IPS-11a (cell line): ENCODE results near the gene LPP.

Experiments
- H3K4me3 ChIP-seq: one replicate; pipeline ENCODE4 v1.5.1; 2013; ENCODE audit warnings: low read depth, low read length, control low read depth

LPP gene

DNA sequence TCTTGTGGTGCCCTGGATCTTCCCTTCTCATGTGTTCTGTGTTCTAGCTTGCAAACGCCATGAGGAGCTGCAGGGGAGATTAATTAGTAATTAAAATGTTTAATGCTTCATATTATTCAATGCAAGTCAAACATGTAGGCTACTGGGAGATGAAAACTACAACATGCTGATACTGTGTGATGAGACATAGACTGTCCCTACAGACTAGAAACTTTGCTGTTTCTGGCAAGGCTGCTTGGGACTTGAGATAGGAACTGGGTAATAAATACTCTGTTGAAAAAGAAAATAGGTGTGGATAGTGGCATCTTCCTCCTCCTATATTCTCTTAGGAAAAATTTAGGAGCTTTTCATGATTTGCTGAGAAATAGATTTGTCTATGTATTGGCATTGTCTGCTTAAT lies 379.2 kb downstream of the LPP start:
- no peak overlapping the region for H3K4me3 ChIP-seq

DNA sequence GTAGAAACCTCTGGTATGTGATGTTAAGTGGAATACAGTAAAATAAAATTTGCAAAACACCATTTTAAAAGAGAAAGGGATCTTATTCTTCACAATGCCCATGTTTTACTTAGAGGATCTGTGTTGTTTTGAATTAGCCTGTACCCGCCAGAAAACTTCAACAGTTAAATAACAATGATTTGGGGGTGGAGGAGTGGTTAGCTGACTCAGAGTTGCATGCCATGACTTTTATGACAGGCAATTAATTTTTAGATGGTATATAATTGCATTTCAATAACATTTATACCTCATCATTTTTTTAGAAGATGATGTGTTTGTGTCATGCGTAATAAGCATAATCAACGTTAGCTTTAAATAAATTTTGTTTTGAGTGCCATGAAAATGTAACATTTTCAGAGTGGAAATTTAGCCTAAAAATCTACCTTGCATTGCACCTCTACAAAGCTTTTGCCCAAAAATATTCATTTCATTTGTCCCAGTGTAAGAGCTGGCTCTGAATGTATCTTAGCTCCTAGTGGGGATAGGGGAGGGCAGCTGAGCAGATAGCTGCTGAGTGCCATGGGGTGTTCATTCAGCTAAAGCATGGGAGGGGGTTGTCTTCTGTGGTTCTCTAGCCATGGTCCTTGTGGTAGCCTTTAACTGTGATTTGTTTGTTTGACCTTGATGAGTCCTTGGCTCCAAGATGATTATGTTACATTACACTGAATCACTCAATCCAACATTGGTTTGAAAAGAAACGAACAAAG lies 379.8 kb downstream of the LPP start:
- H3K4me3 ChIP-seq, result no peak overlapping the region

DNA sequence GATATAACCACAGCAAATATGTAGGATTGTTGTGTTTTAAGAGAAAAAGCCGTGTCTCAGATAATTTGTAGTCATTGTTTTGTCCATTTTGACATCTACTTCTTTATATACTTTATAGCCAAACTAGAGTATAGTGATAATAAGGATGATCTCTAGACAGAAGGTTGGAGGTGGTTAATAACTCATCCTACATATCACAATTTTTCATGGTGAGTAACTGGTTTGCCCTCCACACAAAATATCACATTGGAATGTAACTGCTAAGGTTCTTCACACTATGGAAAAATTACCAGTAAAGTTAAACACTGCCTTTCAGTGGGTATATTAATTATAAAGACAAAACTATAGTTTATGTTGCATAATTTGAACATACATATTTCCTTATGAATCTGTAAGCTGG lies 380.7 kb downstream of the LPP start:
- no peak overlapping the region for H3K4me3 ChIP-seq

DNA sequence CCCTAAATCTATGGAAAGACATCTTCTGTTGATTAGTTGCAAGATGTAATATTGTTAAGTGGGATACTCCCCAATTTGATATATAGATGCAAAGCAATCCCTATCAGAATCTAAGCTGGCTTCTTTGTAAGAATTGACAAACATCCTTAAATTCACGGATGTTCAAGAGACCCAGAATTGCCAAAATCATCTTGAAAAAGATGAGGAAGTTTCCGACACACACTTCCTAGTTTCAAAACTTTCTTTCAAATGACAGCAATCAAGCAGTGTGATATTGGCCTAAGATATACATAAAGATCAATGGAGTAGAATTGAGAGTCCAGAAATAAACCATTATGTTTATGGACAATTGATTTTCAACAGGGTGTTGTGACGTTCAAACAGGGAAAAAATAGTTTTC lies 383.6 kb downstream of the LPP start:
- H3K4me3 ChIP-seq, result no peak overlapping the region

DNA sequence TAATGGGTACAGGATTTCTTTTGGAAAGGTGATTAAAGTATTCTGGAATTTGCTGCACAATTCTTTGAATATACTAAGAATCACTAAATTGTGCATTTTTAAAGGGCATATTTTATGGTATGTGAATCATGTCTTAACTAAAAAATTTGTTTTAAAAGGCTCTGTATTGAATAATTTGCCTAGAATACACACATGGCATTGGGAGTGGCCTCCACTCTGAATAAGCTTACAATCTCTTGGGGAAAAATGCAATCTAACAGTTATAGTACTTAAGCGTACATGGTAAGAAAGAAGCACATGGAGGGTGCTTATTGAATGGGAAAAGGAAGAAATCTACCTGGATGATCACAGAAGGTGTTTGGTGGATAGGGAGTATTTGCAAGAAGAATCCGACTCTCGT lies 385.1 kb downstream of the LPP start:
- no peak overlapping the region for H3K4me3 ChIP-seq

DNA sequence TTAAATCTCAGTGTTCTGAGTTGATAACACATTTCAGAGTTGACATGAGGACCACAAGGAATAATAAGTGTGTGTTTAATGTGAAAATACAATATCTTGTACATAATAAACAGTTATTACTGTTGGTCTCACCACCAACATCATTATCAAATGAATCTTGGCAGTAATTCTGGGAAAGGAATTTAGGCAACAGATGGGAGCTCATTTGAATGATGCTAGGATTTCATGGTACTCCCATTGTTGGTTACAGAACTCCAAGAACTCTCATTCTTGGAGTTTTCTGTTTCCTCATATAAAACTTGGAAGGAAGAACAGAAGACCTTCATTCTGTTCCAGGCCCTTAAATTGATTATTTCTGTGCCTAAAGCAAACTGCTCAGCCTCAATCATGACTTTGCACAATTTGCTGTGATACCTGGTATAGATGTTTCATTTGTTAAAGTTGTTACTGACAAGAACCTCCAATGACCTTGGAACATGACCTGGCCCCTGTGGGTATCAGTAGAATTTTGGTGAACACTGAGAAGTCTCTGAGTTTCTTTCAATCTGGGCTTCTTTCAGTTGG lies 385.8 kb downstream of the LPP start:
- no peak overlapping the region for H3K4me3 ChIP-seq

DNA sequence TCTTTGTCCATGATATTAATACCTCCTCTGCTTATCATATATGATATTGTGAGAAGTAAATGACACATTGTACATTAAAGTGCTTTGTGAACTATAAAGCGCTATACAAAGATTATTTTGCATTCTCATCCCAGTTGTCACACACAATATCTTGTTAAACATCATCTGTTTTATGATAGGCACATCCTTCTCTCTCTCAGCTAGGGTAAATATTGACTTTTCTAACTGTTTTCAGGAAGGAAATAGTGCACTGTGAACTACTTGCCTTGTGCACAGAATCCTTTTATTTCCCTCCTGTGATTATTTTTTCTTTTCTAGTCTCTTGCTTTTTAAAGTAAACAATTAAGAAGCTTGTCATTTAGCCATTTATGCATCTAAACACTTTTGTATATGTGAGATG lies 388.2 kb downstream of the LPP start:
- H3K4me3 ChIP-seq, result no peak overlapping the region

DNA sequence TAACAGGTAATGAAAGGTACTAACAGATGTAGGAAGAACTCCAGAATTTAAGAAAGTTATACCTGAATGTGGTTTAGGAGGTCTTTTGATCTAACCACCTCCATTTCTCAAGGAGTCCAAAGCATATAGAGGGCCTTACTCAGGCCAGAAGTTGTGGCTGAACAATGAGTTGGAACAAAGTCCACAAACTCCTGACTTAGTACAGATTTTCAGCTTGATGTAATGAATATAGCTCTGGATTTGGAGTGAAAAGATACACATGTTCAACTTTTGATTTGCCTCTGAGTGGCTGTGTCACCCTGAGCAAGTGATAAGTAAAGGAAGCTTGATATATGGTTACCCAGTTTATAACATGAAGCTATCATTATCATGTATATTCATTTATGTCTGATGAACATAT lies 390.1 kb downstream of the LPP start:
- H3K4me3 ChIP-seq, result no peak overlapping the region

DNA sequence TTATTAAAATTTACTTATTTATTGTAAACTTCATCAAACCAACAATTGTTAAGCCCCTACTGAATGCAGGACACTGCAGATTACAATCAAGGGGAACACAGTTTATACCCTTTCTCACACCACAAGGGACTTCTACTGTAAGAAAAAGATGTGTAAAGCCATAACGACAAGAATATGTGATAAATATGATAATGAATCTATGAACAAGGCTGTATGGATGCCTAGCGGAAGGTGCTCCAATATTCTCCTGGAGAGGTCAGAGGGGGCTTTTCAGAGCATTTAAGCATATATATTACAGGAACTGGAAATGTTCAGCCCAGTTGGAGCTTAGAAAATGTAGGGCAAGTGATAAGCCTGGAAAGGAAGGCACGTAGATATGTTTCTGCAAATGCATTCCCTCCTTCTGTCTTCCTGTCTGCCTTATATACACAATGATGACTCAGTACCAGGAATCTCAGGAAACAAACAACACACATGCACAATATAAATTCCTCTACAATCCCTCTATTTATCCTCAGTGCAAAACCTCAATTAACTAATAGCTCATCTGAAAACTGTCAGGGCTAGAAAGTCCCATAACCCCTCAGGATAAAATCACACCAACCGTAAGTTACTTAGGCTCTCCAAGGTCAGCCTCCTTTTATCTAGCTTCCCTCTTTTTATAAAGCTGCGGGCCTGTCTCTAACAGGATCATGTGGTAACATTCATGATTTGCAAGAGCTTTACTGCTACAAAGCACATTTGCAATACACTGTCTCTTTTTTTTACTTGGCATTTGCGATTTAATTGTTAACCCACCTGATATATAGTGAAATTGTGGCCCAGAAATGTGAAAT lies 393.1 kb downstream of the LPP start:
- H3K4me3 ChIP-seq, result no peak overlapping the region

DNA sequence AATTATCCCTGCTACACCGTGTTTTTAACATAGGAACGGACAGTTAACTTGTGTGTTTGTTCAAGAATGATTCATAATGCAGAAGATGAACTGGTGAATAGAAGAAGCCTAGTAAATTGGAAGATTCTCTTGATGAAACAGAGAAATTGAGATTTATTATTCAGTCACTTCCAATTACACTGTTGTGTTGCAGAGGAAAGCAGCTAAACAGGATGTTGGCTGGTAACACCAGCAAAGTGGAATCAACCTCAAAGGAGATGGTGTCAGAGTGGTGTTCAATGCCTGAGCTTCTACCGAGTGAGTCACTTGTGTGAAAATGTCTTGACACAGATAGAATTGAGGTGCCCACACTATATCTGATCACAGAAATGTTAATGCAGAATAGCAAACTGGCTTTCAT lies 399.6 kb downstream of the LPP start:
- no peak overlapping the region for H3K4me3 ChIP-seq

DNA sequence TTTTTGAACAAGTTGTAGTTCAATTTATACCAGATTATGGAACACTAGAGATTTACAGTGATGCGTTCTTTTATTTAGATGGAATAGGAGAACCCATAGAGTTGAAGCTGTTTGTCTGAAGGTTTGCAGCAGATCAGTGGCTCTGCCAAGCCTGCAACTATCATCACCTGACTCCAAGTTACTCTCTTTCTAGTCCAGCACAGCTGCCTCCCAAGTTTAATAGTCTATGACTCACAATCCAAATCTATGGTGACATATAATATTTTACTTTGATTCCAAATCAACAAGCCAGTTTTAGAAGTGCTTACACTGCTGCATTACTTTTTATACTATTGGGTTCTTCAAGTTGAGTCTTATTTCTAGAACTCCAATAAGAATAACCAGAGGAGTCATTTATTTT lies 400.4 kb downstream of the LPP start:
- no peak overlapping the region for H3K4me3 ChIP-seq

DNA sequence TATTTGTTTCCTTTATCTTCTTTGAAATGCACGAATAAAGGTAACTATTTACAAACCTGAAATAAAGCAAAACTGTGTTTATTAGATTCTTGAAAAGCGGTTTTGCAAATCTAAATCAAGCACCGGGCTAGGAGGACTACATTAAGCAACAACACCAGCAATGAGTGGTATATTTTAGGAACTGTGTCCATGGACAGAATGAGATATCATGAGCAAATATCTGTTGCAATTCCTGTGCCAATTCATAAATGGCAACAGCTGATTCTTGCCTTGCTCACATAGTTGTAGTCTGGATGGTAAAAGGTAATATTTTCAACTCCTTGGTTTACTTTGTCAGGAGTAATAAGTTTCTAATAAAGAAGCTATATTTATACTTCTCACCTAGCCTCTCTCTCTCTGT lies 403.3 kb downstream of the LPP start:
- no peak overlapping the region for H3K4me3 ChIP-seq

DNA sequence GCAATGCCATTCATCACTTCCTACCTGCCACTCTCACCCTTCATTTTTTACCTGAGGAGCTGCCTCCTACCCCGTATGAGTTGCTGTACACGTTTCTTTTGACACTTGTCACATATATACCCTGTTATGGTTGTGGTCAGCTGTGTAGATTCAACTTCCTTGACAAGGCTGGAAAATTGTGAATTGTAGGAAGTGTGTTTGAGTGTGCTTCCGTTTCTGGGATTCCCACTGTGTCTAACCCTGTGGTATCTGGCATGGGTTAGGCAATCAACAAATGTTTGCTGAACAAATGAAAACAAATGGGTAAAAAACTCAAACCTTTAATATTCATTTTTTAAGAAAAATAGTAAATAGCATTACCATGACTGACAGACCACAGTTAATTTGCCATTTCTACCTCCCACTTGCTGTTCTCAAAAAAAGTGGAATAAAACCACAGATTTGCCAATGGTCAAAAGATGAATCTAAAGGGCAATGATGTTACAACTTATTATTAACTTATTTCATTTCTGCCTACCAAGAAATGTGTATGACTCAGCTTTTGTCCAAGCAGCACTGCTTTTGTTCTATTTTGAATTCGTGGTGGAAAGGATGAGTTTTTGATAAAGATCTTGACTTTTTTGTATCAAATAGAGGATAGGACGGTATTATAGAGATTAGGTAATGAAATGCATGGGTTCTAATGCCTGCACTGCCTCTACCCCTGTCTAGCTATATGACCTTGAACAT lies 404.6 kb downstream of the LPP start:
- H3K4me3 ChIP-seq, result no peak overlapping the region

DNA sequence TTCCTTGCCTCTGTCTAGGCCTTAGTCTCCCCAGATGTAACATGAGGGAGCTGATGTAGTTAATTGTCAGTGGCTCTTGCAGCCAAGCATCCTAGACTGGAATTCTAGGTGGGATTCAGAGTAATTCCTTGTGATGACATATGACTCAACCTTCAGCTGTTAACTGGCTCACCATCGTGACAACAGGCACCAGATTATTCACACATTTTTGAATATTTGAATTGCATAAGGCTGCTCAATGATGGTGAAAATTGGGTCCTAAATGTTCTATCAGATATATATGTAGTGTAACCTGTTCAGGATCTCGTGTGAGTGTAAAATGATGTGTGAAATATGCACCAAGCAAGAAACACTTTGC lies 405.1 kb downstream of the LPP start:
- H3K4me3 ChIP-seq, result no peak overlapping the region

DNA sequence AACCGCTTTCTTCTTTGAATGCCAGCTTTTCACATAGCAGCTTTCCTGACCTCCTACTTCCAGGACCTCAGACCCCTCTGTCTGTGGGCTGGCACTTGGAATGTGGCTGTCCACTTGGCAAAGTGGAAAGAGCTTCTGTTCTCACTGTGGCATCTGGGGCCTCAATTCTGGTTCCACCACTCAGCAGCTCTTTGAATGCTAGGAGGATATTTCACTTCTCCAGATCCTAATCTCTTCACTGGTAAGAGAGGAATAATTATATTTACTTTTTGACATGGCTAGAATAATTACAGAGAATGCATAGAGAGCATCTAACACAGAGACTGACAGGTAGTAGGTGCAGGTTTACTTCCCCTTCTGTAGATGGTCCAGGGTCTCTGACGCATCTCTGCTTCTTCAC lies 405.9 kb downstream of the LPP start:
- no peak overlapping the region for H3K4me3 ChIP-seq

DNA sequence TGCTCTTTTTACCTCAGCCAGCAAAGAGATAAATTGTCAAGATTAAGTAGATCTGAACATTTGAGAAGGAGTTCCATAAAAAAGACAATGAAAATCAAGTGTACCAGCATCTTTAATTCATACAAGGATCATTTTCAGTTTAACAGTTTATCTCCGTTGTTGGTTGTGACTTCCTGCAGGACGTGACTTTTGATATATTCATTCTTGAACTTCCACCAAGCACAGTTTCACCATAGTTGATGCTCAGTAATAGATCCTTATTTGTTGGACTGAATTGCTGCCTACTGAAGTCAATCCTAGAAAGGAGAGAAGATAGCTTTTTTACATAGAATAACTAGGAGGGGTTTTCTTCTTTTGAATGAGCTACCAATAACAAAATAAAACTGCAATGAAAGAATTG lies 408.2 kb downstream of the LPP start:
- H3K4me3 ChIP-seq, result no peak overlapping the region

DNA sequence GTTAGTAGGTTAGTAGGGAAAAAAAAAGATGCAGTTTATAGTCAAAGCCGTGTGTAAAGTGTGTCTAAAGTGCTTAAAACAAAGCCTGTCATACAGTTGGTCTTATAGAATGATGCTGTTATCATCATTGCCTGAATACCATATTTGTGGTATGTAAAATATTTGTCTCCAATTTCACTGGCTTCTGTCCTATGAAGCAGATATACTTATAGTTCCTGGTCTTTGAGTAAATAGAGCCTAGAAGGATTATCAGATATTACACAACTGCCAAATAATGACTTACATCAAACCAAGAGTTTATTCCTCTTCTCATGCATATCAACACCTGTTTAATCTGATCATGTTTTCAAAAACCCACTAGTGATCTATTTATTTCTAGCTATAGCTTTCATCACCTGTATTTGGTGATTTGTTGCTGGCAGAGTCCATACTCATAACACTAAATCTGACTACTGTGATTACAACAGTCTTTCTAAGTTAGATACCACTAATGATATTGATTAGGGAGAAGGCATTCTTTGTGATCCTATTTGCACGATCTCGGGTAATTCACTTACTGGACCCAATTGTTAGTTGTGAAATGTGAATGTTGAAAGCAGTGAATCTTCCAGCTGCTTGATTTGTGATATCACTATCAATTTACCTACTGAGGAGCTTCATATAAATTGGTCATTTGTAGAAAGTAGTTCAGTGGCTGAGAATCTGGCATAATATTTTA lies 413.7 kb downstream of the LPP start:
- no peak overlapping the region for H3K4me3 ChIP-seq

DNA sequence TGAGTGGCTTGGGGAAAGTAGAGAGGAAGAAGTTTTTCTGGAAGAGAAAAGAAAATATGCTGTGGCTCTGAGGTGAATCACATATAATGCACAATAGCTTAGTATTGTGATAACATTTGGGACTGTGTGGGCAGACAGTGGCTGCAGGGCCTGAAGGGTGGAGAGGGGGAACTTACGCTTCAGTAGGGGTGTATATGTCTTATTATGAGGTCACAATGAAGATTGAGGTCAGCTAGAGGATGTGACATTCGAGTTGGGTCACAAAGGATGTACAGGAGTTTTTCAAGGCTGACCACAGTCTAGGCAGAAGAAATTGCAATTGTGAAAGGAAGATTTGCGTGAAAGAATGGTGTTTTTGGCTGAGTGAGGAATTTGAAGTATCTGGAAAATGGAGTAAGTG lies 414.8 kb downstream of the LPP start:
- H3K4me3 ChIP-seq, result no peak overlapping the region

DNA sequence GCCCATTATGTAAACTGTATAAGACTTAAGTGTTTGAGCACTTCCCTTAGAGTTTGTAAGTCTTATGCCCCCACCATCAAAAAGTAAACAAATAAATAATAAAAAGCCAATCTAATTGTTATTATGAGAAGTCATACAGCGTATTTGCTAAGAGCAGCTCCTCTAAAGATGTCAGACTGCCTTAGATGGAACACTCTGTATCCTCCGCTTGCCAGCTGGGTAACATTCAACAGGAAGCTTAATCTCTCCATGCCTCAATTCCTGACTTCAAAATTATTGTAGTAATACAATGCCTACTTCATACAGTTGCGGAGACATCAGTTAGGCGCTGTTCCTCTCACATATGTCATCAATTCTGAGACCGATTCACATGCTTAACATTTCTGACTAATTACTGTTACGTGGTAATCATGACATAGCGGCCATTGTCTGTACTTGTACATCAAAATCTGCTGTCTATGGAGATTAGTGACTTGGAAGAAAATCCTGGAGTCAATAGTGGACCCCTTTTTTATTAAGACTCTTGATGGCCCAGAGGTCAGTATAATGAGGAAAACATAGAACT lies 417.7 kb downstream of the LPP start:
- no peak overlapping the region for H3K4me3 ChIP-seq

DNA sequence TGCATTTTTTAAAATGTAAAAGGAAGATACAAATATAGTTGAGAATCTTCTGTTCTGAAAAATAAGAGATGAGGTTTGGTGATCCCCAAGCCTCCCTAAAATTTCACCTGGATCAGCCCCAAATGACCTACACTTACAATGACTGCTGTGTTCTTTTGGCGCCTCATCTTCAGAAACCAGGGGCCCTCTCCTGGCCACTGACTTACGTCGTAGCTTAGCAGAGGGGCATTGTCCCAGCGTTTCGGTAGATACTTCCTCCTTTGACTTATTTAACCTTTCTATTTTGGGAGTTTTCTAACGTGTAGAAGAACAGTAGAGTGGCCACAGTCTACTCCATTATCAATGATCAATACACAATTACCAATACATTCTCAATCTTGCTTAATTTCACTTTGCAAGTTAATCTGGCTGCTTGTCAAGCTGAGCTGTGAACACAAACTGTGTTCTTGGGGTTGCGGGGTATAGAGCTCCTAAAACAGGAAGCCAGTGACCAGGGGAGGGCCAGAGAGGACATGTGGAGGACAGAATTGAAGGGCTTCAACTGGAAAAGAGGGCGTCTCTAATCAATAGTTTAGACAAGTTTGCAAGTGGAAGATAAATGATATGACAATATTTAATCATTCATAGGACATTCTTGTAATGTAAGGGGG lies 419.5 kb downstream of the LPP start:
- H3K4me3 ChIP-seq, result no peak overlapping the region
